ENCODE data around the gene MCC.

Gene MCC

DNA sequence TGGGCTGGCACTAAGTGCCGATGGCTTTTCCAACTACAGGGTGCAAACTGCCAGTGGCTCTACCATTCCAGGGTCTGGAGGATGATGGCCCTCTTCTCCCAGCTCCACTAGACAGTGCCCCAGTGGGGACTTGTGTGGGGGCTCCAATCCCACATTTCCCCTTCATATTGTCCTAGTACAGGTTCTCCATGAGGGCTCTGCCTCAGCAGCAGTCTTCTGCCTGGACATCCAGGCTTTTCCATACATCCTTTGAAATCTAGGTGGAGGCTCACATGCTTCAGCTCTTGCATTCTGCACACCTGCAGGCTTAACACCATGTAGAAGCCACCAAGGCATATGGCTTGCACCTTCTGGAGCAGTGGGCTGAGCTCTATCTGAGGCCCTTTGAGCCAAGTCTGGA lies 123.8 kb downstream of the MCC start:
- DNase-seq (ENCODE audit: low read depth in 1 of 2, low spot score in 1 of 2) = no peak
- no peak for TF ChIP-seq POLR2AphosphoS5 (IDR thresholded peaks at IDR 0.05; ENCODE audit: low read depth)
- TF ChIP-seq SPI1 (IDR thresholded peaks at IDR 0.05; ENCODE audit: borderline replicate concordance, low read depth) = no peak
- TF ChIP-seq, protein P1, sequence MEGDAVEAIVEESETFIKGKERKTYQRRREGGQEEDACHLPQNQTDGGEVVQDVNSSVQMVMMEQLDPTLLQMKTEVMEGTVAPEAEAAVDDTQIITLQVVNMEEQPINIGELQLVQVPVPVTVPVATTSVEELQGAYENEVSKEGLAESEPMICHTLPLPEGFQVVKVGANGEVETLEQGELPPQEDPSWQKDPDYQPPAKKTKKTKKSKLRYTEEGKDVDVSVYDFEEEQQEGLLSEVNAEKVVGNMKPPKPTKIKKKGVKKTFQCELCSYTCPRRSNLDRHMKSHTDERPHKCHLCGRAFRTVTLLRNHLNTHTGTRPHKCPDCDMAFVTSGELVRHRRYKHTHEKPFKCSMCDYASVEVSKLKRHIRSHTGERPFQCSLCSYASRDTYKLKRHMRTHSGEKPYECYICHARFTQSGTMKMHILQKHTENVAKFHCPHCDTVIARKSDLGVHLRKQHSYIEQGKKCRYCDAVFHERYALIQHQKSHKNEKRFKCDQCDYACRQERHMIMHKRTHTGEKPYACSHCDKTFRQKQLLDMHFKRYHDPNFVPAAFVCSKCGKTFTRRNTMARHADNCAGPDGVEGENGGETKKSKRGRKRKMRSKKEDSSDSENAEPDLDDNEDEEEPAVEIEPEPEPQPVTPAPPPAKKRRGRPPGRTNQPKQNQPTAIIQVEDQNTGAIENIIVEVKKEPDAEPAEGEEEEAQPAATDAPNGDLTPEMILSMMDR (IDR thresholded peaks at IDR 0.05; ENCODE audit: insufficient read depth, low read length) = no peak
- TF ChIP-seq GABPA (IDR thresholded peaks at IDR 0.05; ENCODE audit: low read depth) = no peak
- TF ChIP-seq, protein P2, sequence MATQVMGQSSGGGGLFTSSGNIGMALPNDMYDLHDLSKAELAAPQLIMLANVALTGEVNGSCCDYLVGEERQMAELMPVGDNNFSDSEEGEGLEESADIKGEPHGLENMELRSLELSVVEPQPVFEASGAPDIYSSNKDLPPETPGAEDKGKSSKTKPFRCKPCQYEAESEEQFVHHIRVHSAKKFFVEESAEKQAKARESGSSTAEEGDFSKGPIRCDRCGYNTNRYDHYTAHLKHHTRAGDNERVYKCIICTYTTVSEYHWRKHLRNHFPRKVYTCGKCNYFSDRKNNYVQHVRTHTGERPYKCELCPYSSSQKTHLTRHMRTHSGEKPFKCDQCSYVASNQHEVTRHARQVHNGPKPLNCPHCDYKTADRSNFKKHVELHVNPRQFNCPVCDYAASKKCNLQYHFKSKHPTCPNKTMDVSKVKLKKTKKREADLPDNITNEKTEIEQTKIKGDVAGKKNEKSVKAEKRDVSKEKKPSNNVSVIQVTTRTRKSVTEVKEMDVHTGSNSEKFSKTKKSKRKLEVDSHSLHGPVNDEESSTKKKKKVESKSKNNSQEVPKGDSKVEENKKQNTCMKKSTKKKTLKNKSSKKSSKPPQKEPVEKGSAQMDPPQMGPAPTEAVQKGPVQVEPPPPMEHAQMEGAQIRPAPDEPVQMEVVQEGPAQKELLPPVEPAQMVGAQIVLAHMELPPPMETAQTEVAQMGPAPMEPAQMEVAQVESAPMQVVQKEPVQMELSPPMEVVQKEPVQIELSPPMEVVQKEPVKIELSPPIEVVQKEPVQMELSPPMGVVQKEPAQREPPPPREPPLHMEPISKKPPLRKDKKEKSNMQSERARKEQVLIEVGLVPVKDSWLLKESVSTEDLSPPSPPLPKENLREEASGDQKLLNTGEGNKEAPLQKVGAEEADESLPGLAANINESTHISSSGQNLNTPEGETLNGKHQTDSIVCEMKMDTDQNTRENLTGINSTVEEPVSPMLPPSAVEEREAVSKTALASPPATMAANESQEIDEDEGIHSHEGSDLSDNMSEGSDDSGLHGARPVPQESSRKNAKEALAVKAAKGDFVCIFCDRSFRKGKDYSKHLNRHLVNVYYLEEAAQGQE (IDR thresholded peaks at IDR 0.05; ENCODE audit: insufficient replicate concordance, low read depth) = no peak
- Histone ChIP-seq H3K4me3 (replicated peaks; ENCODE audit: insufficient read depth, low read length) (no peak overlapping the region), H3K27ac (replicated peaks) (no peak overlapping the region), H3K27me3 (ENCODE audit: insufficient read depth, poor library complexity, severe bottlenecking) (no peaks in the 10 kb centered on the region)

DNA sequence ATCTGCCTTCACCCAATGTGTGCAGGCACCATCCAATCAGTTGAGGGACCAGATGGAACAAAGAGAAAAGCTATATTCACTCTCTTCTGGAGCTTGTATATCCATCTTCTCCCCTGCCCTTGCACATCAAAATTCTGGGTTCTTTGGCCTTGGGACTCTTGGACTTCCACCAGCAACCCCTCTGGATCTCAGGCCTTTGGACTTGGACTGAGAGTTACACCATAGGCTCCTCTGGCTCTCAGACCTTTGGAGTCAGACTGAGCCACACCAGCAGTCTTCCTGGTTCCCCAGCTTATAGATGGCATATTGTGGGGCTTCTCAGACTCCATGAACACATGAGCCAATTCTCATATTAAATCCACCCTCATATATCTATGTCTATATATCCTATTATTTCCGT lies 126.6 kb downstream of the MCC start:
- no peak for DNase-seq (ENCODE audit: low read depth in 1 of 2, low spot score in 1 of 2)
- Histone ChIP-seq H3K4me3 (replicated peaks; ENCODE audit: insufficient read depth, low read length) (no peak overlapping the region), H3K27ac (replicated peaks) (no peak overlapping the region), H3K27me3 (ENCODE audit: insufficient read depth, poor library complexity, severe bottlenecking) (no peaks in the 10 kb centered on the region)
- no peak for TF ChIP-seq SPI1 (IDR thresholded peaks at IDR 0.05; ENCODE audit: borderline replicate concordance, low read depth)
- TF ChIP-seq, protein P1 (IDR thresholded peaks at IDR 0.05; ENCODE audit: insufficient read depth, low read length) = no peak
- no peak for TF ChIP-seq GABPA (IDR thresholded peaks at IDR 0.05; ENCODE audit: low read depth)
- TF ChIP-seq, protein P2 (IDR thresholded peaks at IDR 0.05; ENCODE audit: insufficient replicate concordance, low read depth) = no peak
- no peak for TF ChIP-seq POLR2AphosphoS5 (IDR thresholded peaks at IDR 0.05; ENCODE audit: low read depth)

DNA sequence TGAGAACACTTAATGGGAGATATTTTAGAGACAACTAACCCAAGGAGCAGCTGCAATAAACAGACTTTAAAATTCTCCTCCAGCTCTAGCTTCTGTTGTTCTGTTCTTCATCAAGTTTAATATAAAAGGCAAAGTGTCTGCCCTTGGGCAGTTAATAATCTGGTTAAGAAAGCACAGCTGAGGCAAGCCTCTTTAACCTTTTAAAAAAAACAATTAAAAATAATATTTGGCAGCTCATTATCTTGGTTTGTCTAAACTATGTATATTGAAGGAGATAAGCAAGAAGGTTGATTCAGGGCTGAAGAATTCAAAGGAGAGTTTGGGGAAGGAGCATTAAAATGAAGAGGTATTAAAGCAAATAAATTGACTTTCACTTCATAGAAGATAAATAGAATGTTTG lies 128.8 kb downstream of the MCC start:
- no peak overlapping the region for H3K27ac ChIP-seq (replicated peaks)
- no peak for DNase-seq (ENCODE audit: low read depth in 1 of 2, low spot score in 1 of 2)
- no peak overlapping the region for H3K4me3 ChIP-seq (replicated peaks; ENCODE audit: insufficient read depth, low read length)
- TF ChIP-seq GABPA (IDR thresholded peaks at IDR 0.05; ENCODE audit: low read depth) = no peak
- TF ChIP-seq, protein P1 (IDR thresholded peaks at IDR 0.05; ENCODE audit: insufficient read depth, low read length) = no peak
- no peaks in the 10 kb centered on the region for H3K27me3 ChIP-seq (ENCODE audit: insufficient read depth, poor library complexity, severe bottlenecking)

DNA sequence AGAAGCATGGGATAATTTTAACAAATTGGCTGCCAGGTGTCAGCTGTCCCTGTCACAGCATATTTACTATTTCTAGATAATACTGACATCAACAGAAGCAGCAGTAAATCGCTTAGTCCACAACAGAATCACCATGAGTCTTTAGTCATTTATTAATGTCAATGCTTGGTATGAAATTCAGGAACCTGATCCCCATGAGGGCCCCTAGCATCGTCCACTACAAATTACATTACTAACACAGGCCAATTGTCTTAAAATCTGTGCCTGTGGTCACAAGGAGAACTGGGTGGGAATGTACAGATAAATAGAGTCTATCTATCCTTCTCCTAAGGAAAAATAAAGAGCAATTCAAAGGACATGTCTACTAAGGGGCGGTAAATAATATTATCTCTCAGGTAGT lies 129.6 kb downstream of the MCC start:
- no peak overlapping the region for H3K4me3 ChIP-seq (replicated peaks; ENCODE audit: insufficient read depth, low read length)
- DNase-seq (ENCODE audit: low read depth in 1 of 2, low spot score in 1 of 2) = no peak
- TF ChIP-seq, protein P1 (IDR thresholded peaks at IDR 0.05; ENCODE audit: insufficient read depth, low read length) = no peak
- TF ChIP-seq, protein P2 (IDR thresholded peaks at IDR 0.05; ENCODE audit: insufficient replicate concordance, low read depth) = no peak
- TF ChIP-seq POLR2AphosphoS5 (IDR thresholded peaks at IDR 0.05; ENCODE audit: low read depth) (no peak), SPI1 (IDR thresholded peaks at IDR 0.05; ENCODE audit: borderline replicate concordance, low read depth) (no peak), GABPA (IDR thresholded peaks at IDR 0.05; ENCODE audit: low read depth) (no peak)
- H3K27ac ChIP-seq (replicated peaks) = no peak overlapping the region
- no peaks in the 10 kb centered on the region for H3K27me3 ChIP-seq (ENCODE audit: insufficient read depth, poor library complexity, severe bottlenecking)
